Inflammatory macrophage treated with lipopolysaccharide for 4 hours (primary cell): ENCODE measurements around the gene SPTBN4.
"Not testable (repeated sequence)": the region's sequence is repeated elsewhere in the genome, so short reads cannot be mapped to it uniquely, and the experiment has no call there.

Source experiments
- DNase-seq: peaks from one replicate; pipeline ENCODE4 v3.0.0-alpha.2; 2020

The SPTBN4 gene

GRCh38 chr19:40534148-40534547 lies 67.3 kb downstream of the SPTBN4 start:
- no peak for DNase-seq

GRCh38 chr19:40539070-40539469 lies 72.3 kb downstream of the SPTBN4 start:
- DNase-seq = no peak

- no peak for DNase-seq
Observed at GRCh38 chr19:40542202-40542859, 75.5 kb downstream of the SPTBN4 start.

GRCh38 chr19:40543029-40543597 lies 76.3 kb downstream of the SPTBN4 start:
- DNase-seq = no peak

GRCh38 chr19:40546153-40546841 lies 79.5 kb downstream of the SPTBN4 start:
- not testable (repeated sequence) for DNase-seq

GRCh38 chr19:40547190-40547589 lies 80.4 kb downstream of the SPTBN4 start:
- DNase-seq = not testable (repeated sequence)

- no peak for DNase-seq
Observed at GRCh38 chr19:40547836-40548235, 81.0 kb downstream of the SPTBN4 start.

- peak; percentile 35 for DNase-seq
Observed at GRCh38 chr19:40549007-40549708, 82.4 kb downstream of the SPTBN4 start.

GRCh38 chr19:40550951-40551350 lies 84.2 kb downstream of the SPTBN4 start:
- DNase-seq = no peak

GRCh38 chr19:40552848-40553247 lies 86.0 kb downstream of the SPTBN4 start:
- no peak for DNase-seq

- no peak for DNase-seq
Observed at GRCh38 chr19:40553885-40554857, 87.4 kb downstream of the SPTBN4 start.

- no peak for DNase-seq
Observed at GRCh38 chr19:40555978-40556689, 89.3 kb downstream of the SPTBN4 start.

GRCh38 chr19:40556953-40557530 lies 90.2 kb downstream of the SPTBN4 start:
- no peak for DNase-seq

- DNase-seq = no peak
Observed at GRCh38 chr19:40559394-40559793, 92.6 kb downstream of the SPTBN4 start.

- no peak for DNase-seq
Observed at GRCh38 chr19:40560092-40560507, 93.3 kb downstream of the SPTBN4 start.

- no peak for DNase-seq
Observed at GRCh38 chr19:40561947-40562346, 95.1 kb downstream of the SPTBN4 start.

GRCh38 chr19:40564535-40564934 lies 97.7 kb downstream of the SPTBN4 start:
- DNase-seq = not testable (repeated sequence)

- DNase-seq = no peak
Observed at GRCh38 chr19:40565355-40565754, 98.6 kb downstream of the SPTBN4 start.

- DNase-seq = no peak
Observed at GRCh38 chr19:40565910-40566495, 99.2 kb downstream of the SPTBN4 start.

GRCh38 chr19:40567040-40567749 lies 100.4 kb downstream of the SPTBN4 start:
- DNase-seq = peak; percentile 26
